NCI-H1105 (cell line): Measurements from ENCODE around the gene BANP.
"Not testable (repeated sequence)": the region's sequence is repeated elsewhere in the genome, so short reads cannot be mapped to it uniquely, and the experiment has no call there.

Source experiments
- DNase-seq: peaks from one replicate; lab custom pipeline; 2025; lab: John Stamatoyannopoulos, UW

The BANP gene

GRCh38 chr16:88033003-88033740 lies 81.9 kb downstream of the BANP start:
- not testable (repeated sequence) for DNase-seq

DNA sequence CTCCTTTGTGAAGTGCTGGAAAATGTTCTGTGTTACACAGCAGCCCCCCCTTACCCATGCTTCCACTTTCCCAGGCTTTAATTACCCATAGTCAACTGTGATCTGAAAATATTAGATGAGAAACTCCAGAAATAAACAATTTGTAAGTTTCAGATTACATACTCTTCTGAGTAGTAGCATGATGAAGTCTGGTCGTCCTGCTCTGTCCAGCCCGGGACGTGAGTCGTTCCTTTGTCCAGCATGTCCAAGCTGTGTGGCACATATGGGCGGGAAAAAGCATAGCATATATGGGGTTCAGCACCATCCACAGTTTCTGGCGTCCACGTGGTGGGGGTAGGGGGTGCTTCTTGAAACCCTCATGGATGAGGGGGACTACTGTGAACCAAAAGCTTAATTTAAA lies 83.5 kb downstream of the BANP start:
- no peak for DNase-seq

GRCh38 chr16:88035292-88035691 lies 84.1 kb downstream of the BANP start:
- no peak for DNase-seq

GRCh38 chr16:88035884-88036639 lies 84.8 kb downstream of the BANP start:
- not testable (repeated sequence) for DNase-seq

- DNase-seq = not testable (repeated sequence)
Measured at GRCh38 chr16:88036640-88036996, 85.4 kb downstream of the BANP start.

DNA sequence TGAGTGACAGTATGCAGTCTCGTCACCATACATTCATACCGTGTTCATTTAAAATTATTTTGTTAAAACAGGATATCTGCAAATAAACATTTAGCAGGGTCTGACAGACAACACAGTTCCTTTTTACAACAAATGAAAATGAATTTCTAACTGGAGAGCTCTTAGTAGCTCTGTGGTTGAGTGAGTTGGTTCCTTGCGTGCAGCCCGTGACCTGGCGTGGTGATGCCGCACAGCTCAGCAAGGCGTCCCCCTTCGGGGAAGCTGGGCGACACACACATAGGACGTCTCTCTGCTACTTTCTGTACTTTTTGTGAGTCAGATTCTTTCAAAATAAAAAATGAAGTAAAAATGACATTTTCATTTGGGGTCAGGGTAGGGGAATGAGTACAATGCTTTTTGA lies 86.1 kb downstream of the BANP start:
- not testable (repeated sequence) for DNase-seq

GRCh38 chr16:88037876-88038525 lies 86.8 kb downstream of the BANP start:
- DNase-seq = not testable (repeated sequence)

DNA sequence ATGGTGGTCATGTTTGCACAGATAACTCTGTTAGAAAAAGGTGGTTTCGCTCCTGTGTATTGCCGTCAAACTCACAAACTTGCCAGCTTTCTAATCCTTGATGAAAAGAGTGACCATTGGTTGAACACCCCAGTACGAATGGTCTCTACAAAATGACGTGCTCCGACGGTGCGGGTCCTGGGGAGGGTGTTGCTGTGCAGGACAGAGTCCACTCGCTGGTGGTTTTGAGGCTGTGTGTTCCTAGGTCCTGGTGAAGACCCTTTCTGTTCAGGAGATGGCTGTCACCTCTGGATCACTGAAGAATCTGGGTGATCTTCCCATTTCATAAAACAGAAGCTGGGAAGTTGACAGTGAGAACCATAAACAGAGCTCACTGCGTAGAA lies 87.3 kb downstream of the BANP start:
- DNase-seq = not testable (repeated sequence)

DNA sequence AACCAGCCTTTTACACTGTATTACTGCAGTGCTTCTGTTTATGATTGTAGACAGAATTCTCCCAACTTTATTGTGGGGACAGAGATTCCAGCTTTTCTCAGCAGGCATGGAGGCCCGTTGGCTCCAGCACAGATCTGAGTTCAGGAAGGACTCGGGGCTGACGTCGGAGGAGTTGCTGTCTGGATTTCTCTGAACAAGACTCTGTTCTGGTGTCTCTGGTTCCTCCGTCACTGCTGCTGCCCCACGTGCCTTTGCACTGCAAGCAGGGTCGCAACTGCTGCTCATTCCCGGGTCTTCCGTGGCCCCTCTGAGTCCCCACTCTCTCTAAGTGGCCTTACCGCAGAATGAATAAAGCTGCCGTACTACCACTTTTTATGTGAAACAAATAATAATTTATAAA lies 88.4 kb downstream of the BANP start:
- no peak for DNase-seq

DNA sequence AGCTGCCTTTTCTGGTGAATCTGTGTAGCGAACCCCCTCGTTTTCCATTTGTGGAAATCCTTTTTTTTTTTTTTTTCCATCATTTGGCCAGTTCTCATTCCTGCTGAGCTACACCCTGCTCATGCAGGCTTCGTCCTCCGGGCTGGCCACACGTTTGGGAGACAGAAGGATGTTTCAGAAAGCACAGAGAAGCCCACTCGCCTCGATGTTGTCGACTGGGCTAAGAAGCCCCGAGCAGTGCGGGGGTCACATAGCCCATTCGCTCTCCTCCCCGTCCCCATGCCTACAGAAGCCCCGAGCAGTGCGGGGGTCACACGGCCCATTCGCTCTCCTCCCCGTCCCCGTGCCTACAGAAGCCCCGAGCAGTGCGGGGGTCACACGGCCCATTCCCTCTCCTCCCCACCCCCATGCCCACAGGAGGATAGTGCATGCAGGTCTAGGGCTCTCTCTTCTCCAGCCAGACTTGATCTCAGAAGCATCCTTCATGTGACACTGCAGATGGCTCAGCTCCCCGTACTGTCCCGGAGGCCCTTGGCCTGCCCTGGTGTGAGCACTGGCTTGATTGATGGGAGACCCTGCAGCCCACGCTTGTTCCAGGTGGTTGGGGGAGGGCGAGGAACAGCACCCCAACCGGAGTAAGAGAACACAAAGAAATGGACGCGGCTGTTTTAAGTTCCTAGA lies 89.1 kb downstream of the BANP start:
- not testable (repeated sequence) for DNase-seq

- DNase-seq = not testable (repeated sequence)
Measured at GRCh38 chr16:88040877-88041244, 89.6 kb downstream of the BANP start.

GRCh38 chr16:88041506-88041905 lies 90.3 kb downstream of the BANP start:
- DNase-seq = not testable (repeated sequence)

- not testable (repeated sequence) for DNase-seq
Measured at GRCh38 chr16:88041986-88042562, 90.8 kb downstream of the BANP start.

- not testable (repeated sequence) for DNase-seq
Measured at GRCh38 chr16:88043208-88043910, 92.1 kb downstream of the BANP start.

DNA sequence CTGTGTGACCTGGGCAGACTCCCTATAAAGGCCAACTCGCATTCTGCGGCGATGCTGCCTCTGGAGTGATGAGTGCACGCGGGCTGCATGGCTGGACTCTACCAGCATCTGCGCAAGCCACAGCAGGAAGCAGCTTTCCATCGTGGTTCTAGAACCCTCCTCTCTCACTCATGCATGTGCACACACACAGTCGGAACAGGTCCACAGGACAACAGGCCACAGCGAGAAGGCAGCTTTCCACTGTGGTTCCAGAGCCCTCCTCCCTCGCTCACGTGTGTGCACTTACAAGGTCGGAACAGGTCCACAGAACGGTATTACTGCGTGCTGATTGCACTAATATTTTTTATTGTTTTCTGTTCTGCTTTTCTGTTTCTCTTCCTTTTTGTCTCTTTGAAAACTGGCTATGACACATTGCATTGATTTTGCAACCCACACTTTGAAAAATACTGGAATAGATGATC lies 92.9 kb downstream of the BANP start:
- DNase-seq = not testable (repeated sequence)

GRCh38 chr16:88045361-88045760 lies 94.1 kb downstream of the BANP start:
- DNase-seq = not testable (repeated sequence)

- DNase-seq = no peak
Measured at GRCh38 chr16:88045820-88046303, 94.6 kb downstream of the BANP start.

DNA sequence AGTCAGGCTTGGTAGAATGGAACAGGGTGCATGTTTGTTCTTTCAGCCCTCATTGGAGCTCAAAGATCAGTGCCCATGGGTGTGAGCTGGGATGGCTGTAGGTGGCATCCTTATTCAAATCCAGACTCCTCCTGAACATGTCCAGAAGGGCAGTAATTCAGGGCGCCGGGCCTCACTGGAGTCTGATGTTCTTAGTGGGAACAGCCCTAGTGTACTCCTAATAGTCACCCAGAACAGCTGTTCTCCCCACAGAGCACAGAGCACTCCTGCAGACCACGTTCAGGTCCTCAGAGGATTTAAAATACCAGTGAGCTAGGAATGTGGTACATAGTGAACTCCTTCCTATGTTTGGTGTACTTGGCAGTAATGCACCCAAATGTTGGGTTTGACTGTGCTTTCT lies 96.2 kb downstream of the BANP start:
- DNase-seq = no peak

DNA sequence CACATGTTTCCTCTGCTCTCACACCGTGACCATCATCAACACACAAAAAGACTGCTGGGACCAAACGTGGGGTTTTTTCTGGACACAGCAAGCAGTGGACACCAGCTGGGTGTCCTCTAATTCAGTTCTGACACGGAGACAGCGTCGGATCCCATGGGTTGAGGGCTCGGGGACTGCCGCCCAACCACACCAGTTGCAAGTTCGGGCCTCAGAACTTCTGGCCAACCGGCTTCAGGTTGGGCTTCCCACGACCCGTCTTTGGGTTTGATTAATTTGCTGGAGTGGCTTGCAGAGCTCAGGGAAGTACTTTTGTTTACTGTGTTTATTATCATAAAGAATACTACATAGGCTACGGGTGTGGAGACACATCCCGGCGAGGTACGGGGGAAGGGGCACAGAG lies 97.8 kb downstream of the BANP start:
- no peak for DNase-seq

DNA sequence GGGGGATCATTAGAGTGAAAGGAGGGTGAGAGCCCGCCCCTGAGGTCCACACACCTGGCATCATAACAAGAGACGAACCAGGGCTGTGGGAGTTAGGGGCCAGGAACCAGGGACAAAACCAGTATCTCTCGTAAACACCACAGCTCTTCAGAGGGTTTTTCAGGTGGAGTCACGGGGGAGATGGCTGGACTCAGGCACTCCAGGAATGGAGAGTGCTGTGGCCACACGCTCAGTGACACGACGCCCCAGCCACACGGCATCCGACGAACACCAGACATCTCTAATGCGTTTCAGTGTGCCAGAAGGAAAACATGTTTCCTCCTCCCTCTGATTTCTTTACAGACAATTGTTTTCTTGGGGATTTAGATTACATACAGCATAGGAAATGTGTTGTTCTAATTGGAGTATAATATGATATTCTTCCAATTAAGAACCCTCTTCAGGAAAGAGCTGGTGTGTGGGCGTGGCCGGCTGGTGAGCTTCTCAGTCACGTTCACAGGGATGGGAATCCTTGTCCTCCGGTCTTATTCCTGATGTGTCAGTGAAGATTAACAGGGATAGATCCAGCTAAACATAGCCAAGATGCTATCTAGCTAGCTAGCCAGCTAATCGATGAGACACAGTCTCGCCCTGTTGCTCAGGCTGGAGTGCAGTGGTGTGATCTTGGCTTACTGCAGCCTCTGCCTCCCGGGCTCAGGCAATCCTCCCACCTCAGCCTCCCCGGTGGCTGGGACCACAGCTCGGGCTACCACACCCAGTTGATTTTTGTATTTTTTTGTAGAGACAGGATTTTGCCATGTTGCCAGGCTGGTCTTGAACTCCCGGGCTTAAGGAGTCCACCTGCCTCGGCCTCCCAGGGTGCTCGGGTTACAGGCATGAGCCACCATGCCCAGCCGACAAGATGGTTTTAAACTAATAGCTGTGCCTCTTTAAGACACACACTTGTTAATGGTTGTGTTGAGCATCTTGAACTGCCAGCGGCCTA lies 98.6 kb downstream of the BANP start:
- no peak for DNase-seq
